Measurements from ENCODE around the gene AFAP1.

- no peak for TF ChIP-seq BHLHE40 (IDR thresholded peaks at IDR 0.05; ENCODE audit: borderline replicate concordance)
- TF ChIP-seq HDGF (IDR thresholded peaks at IDR 0.05; ENCODE audit: borderline replicate concordance): no peak
Observed at GRCh38 chr4:7906171-7906701, 33.4 kb downstream of the AFAP1 start.
